Natural killer cell (primary cell): Measurements from ENCODE around the gene UNK. TPM values are rescaled to one million over a fixed set of nuclear protein-coding genes. Genes with fewer than 3 reads are reported as not detected.

Experiments used
- ATAC-seq, 3 donors: fragments of 150-1000 bp in 2 of 3; fragments of 200-7000 bp in 1 of 3; cut with Tn5 transposase; 1 replicate in 1 of 3; 2 replicates in 2 of 3; pipeline ENCODE4 v1.10.0; 2021; ENCODE audit warnings: mild to moderate bottlenecking in 2 of 3, moderate library complexity in 2 of 3
- DNase-seq, 2 donors: peaks; one replicate each; pipeline versions ENCODE4 v3.0.0 to v3.0.0-alpha.2; 2013 to 2021; ENCODE audit warnings: mixed read lengths in 1 of 2
- H3K27ac ChIP-seq: one replicate; pipeline ENCODE4 v1.5.1; 2013; ENCODE audit warnings: mild to moderate bottlenecking, low read length
- H3K27me3 ChIP-seq: one replicate; pipeline ENCODE4 v1.6.1; 2013; ENCODE audit warnings: low read length; ENCODE audit not compliant: control insufficient read depth, insufficient read depth
- H3K36me3 ChIP-seq: one replicate; pipeline ENCODE4 v1.6.1; 2013; ENCODE audit warnings: low read length; ENCODE audit not compliant: control insufficient read depth, insufficient read depth
- H3K4me1 ChIP-seq: one replicate; pipeline ENCODE4 v1.6.1; 2013; ENCODE audit warnings: low read length; ENCODE audit not compliant: control insufficient read depth, insufficient read depth
- H3K4me3 ChIP-seq: one replicate; pipeline ENCODE4 v1.5.1; 2013; ENCODE audit warnings: low read length
- H3K9me3 ChIP-seq: one replicate; pipeline ENCODE4 v1.6.1; 2013; ENCODE audit warnings: low read length; ENCODE audit not compliant: control insufficient read depth, insufficient read depth
- H3K27ac Mint-ChIP-seq, 2 donors: one replicate each; pipeline ENCODE4 v1.8.0; 2022; ENCODE audit warnings: mild to moderate bottlenecking in 2 of 2, mixed read lengths in 2 of 2, moderate library complexity in 1 of 2
- H3K27me3 Mint-ChIP-seq, 2 donors: one replicate each; pipeline ENCODE4 v1.8.0; 2022; ENCODE audit warnings: low read depth in 2 of 2, mixed read lengths in 2 of 2
- H3K36me3 Mint-ChIP-seq: one replicate; pipeline ENCODE4 v1.8.0; 2022; ENCODE audit warnings: mixed read lengths
- H3K4me1 Mint-ChIP-seq, 2 donors: one replicate each; pipeline ENCODE4 v1.8.0; 2022; ENCODE audit warnings: mixed read lengths in 2 of 2
- H3K4me3 Mint-ChIP-seq: one replicate; pipeline ENCODE4 v1.8.0; 2022; ENCODE audit warnings: mild to moderate bottlenecking, moderate library complexity, mixed read lengths
- H3K9me3 Mint-ChIP-seq, 2 donors: one replicate each; pipeline ENCODE4 v1.8.0; 2022; ENCODE audit warnings: mixed read lengths in 2 of 2
- CTCF ChIP-seq: fragments of 200-600 bp; IDR thresholded peaks from one replicate; pipeline ENCODE4 v1.8.0; 2022; ENCODE audit warnings: antibody characterized with exemption
- WGBS: methylation state at CpG from one replicate; pipeline ENCODE4 v1.1.7; 2013; ENCODE audit warnings: missing lambda C conversion rate; ENCODE audit not compliant: insufficient coverage; 5-methylcytosine and 5-hydroxymethylcytosine counted together
- intact Hi-C: fragments of 100-400 bp; cut with micrococcal nuclease; formaldehyde crosslinking; loops from one replicate; pipeline ENCODE4 v1.14.2; 2022
- total RNA-seq, 4 donors: library from RNA; stranded (reverse); fragments of 120-200 nt in 1 of 4; gene quantifications; one replicate each; pipeline versions ENCODE4 v1.2.3 to v1.2.4, GENCODE V29; 2013 to 2022

UNK gene
- total RNA-seq, 3 donors from 2014 or later (not counting 1 experiment from before 2014, with no cell fraction given) = 44.2 to 51.3 (median 44.5) TPM

- TF ChIP-seq CTCF = peak; percentile 88
- intact Hi-C loops = loop anchor here (5.0 to 10.0 kb wide), 2 partner anchors 482 to 944 kb away; partner anchors contain the start of genes JMJD6, METTL23 and UBALD2
- peak in 2 of 3 donors; percentile 18 to 22 for ATAC-seq
- Mint-ChIP-seq H3K9me3 (no peaks in the 10 kb centered on the region), H3K27ac (peak overlapping the region; percentile 97 to 99), H3K4me1 (peaks cover 51 to 55% of the 10 kb centered on the region in 2 donors), H3K4me3 (peak overlapping the region; percentile 93), H3K36me3 (peaks cover 11% of the 10 kb centered on the region), H3K27me3 (peaks cover 0 to 4% of the 10 kb centered on the region in 2 donors)
- no peaks in the 10 kb centered on the region for H3K9me3 ChIP-seq
- H3K4me3 ChIP-seq = no peak overlapping the region
- peaks cover 41% of the 10 kb centered on the region for H3K4me1 ChIP-seq
- peaks cover 7% of the 10 kb centered on the region for H3K36me3 ChIP-seq
- DNase-seq = peak in 1 of 2 donors; percentile 77
- WGBS = 0% methylated on average over 2 of the region's 6 CpGs
- no peaks in the 10 kb centered on the region for H3K27me3 ChIP-seq
- H3K27ac ChIP-seq = peak overlapping the region; percentile 96
These were observed 1.4 kb upstream of the UNK start for GRCh38 chr17:75783069-75783783.

- peaks cover 0 to 4% of the 10 kb centered on the region in 2 donors for H3K27me3 Mint-ChIP-seq
- Histone ChIP-seq H3K36me3 (peaks cover under 1% of the 10 kb centered on the region), H3K9me3 (no peaks in the 10 kb centered on the region), H3K4me3 (peak overlapping the region; percentile 47), H3K27ac (peak overlapping the region; percentile 96), H3K27me3 (no peaks in the 10 kb centered on the region), H3K4me1 (peaks cover 35% of the 10 kb centered on the region)
- intact Hi-C loops = loop anchor here (1.0 to 10.0 kb wide), 4 partner anchors 48 to 943 kb away; partner anchors contain the start of genes JMJD6, METTL23, UBALD2 and WBP2
- H3K4me1 Mint-ChIP-seq = peaks cover 45 to 48% of the 10 kb centered on the region in 2 donors
- no peaks in the 10 kb centered on the region for H3K9me3 Mint-ChIP-seq
- WGBS = 68% methylated on average over 20 of the region's 20 CpGs
- peak overlapping the region; percentile 97 to 99 for H3K27ac Mint-ChIP-seq
- peak overlapping the region; percentile 93 for H3K4me3 Mint-ChIP-seq
- ATAC-seq = peak in 1 of 3 donors; percentile 1
- H3K36me3 Mint-ChIP-seq = peaks cover 8% of the 10 kb centered on the region
- DNase-seq = no peak
- no peak for TF ChIP-seq CTCF
These were observed 668 bp upstream of the UNK start for GRCh38 chr17:75783803-75784472.

GRCh38 chr17:75785016-75785890 is 647 bp downstream of the UNK start:
- peak; percentile 69 to 91 for DNase-seq
- peak overlapping the region; percentile 97 to 99 for H3K27ac Mint-ChIP-seq
- Histone ChIP-seq H3K27me3 (no peaks in the 10 kb centered on the region), H3K4me3 (peak overlapping the region; percentile 47), H3K4me1 (peaks cover 35% of the 10 kb centered on the region), H3K27ac (peak overlapping the region; percentile 96), H3K36me3 (no peaks in the 10 kb centered on the region), H3K9me3 (no peaks in the 10 kb centered on the region)
- no peaks in the 10 kb centered on the region for H3K36me3 Mint-ChIP-seq
- ATAC-seq = peak; percentile 63 to 88 (median 76)
- TF ChIP-seq CTCF = no peak
- peak overlapping the region; percentile 93 for H3K4me3 Mint-ChIP-seq
- intact Hi-C loops = loop anchor here (10.0 kb wide), 1 partner anchor 480 kb away; the partner anchor contains the start of gene UBALD2
- H3K27me3 Mint-ChIP-seq = no peaks in the 10 kb centered on the region
- no peaks in the 10 kb centered on the region for H3K9me3 Mint-ChIP-seq
- H3K4me1 Mint-ChIP-seq = peaks cover 36 to 40% of the 10 kb centered on the region in 2 donors
- 8% methylated on average over 43 of the region's 43 CpGs for WGBS
